Uterus (tissue), 4 donors: Measurements from ENCODE around the gene ARHGEF17. TPM values are rescaled to one million over a fixed set of nuclear protein-coding genes. Genes with fewer than 3 reads are reported as not detected.

Experiments
- DNase-seq, 2 donors: peaks; one replicate each; pipeline ENCODE4 v3.0.0-alpha.2; 2019 to 2020
- H3K27ac ChIP-seq, 2 donors: fragments of 200-600 bp; sonication (generic); 1 replicate in 1 of 2; 2 replicates in 1 of 2; pipeline ENCODE4 v1.5.1; 2016 to 2018
- H3K27me3 ChIP-seq, 2 donors: fragments of 200-600 bp; sonication (generic); one replicate each; pipeline ENCODE4 v1.5.1; 2018 to 2019; ENCODE audit warnings: control low read depth in 1 of 2
- H3K36me3 ChIP-seq, 2 donors: fragments of 200-600 bp; sonication (generic); one replicate each; pipeline ENCODE4 v1.5.1; 2019; ENCODE audit warnings: control low read depth in 1 of 2
- H3K4me1 ChIP-seq, 2 donors: fragments of 200-600 bp; sonication (generic); one replicate each; pipeline ENCODE4 v1.5.1; 2018 to 2019; ENCODE audit warnings: control low read depth in 1 of 2
- H3K4me3 ChIP-seq, 2 donors: fragments of 200-600 bp; sonication (generic); 1 replicate in 1 of 2; 2 replicates in 1 of 2; pipeline ENCODE4 v1.5.1; 2018 to 2019; ENCODE audit warnings: mild to moderate bottlenecking in 1 of 2
- H3K9me3 ChIP-seq, 2 donors: fragments of 200-600 bp; sonication (generic); one replicate each; pipeline ENCODE4 v1.5.1; 2019; ENCODE audit warnings: control low read depth in 1 of 2
- POLR2A ChIP-seq, 2 donors: fragments of 450-650 bp; IDR thresholded peaks; one replicate each; pipeline ENCODE4 v1.6.1; 2016; ENCODE audit warnings: antibody characterized with exemption in 2 of 2, mild to moderate bottlenecking in 1 of 2, moderate library complexity in 1 of 2
- intact Hi-C: fragments of 100-400 bp; cut with DNase I; formaldehyde crosslinking; loops from one replicate; pipeline ENCODE4 v1.15.1; 2023; ENCODE audit warnings: low total_unique reads
- total RNA-seq, 4 donors: library from RNA; depleted of rRNA in 3 of 4; stranded (reverse); fragments of >200 nt in 3 of 4; gene quantifications; one replicate each; pipeline versions ENCODE4 v1.1.0 to v1.2.4, GENCODE V29; 2014 to 2023
- TF ChIP-seq, protein P1 (sequence below), 4 experiments: fragments of 200-600 bp in 2 of 4; fragments of 450-650 bp in 2 of 4; sonication (generic) in 2 of 4; IDR thresholded peaks; one replicate each; pipeline ENCODE4 v1.5.1; 2016 to 2019; ENCODE audit warnings: antibody characterized with exemption in 4 of 4, mild to moderate bottlenecking in 2 of 4, moderate library complexity in 1 of 4
- donor health status: DM: yes; HTN: yes; CAD: no.

The ARHGEF17 gene
- total RNA-seq, 4 donors from 2014 or later, result 17.9 to 174 (median 58.6) TPM

- TF ChIP-seq, protein P1, sequence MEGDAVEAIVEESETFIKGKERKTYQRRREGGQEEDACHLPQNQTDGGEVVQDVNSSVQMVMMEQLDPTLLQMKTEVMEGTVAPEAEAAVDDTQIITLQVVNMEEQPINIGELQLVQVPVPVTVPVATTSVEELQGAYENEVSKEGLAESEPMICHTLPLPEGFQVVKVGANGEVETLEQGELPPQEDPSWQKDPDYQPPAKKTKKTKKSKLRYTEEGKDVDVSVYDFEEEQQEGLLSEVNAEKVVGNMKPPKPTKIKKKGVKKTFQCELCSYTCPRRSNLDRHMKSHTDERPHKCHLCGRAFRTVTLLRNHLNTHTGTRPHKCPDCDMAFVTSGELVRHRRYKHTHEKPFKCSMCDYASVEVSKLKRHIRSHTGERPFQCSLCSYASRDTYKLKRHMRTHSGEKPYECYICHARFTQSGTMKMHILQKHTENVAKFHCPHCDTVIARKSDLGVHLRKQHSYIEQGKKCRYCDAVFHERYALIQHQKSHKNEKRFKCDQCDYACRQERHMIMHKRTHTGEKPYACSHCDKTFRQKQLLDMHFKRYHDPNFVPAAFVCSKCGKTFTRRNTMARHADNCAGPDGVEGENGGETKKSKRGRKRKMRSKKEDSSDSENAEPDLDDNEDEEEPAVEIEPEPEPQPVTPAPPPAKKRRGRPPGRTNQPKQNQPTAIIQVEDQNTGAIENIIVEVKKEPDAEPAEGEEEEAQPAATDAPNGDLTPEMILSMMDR (IDR thresholded peaks at IDR 0.05), result no peak
- intact Hi-C loops, result no loop called here
- Histone ChIP-seq H3K27me3 (no peaks in the 10 kb centered on the region), H3K4me3 (no peak overlapping the region), H3K27ac (peak overlapping the region; percentile 93 to 98), H3K9me3 (no peaks in the 10 kb centered on the region), H3K36me3 (no peaks in the 10 kb centered on the region), H3K4me1 (peaks cover 35 to 69% of the 10 kb centered on the region in 2 donors)
- no peak for DNase-seq
Measured at GRCh38 chr11:73324665-73325035, 16.6 kb downstream of the ARHGEF17 start.

- H3K27ac ChIP-seq, result peak overlapping the region; percentile 93 to 98
- peak; percentile 79 to 85 for DNase-seq
- peak in 1 of 2 donors; percentile 36 for TF ChIP-seq POLR2A (IDR thresholded peaks at IDR 0.05)
- TF ChIP-seq, protein P1 (IDR thresholded peaks at IDR 0.05), result no peak
- no peaks in the 10 kb centered on the region for H3K27me3 ChIP-seq
- H3K4me1 ChIP-seq, result peaks cover 35 to 63% of the 10 kb centered on the region in 2 donors
- H3K36me3 ChIP-seq, result no peaks in the 10 kb centered on the region
- intact Hi-C loops, result no loop called here
- no peak overlapping the region for H3K4me3 ChIP-seq
- H3K9me3 ChIP-seq, result no peaks in the 10 kb centered on the region
Measured at GRCh38 chr11:73325036-73325981, 17.2 kb downstream of the ARHGEF17 start.

DNA sequence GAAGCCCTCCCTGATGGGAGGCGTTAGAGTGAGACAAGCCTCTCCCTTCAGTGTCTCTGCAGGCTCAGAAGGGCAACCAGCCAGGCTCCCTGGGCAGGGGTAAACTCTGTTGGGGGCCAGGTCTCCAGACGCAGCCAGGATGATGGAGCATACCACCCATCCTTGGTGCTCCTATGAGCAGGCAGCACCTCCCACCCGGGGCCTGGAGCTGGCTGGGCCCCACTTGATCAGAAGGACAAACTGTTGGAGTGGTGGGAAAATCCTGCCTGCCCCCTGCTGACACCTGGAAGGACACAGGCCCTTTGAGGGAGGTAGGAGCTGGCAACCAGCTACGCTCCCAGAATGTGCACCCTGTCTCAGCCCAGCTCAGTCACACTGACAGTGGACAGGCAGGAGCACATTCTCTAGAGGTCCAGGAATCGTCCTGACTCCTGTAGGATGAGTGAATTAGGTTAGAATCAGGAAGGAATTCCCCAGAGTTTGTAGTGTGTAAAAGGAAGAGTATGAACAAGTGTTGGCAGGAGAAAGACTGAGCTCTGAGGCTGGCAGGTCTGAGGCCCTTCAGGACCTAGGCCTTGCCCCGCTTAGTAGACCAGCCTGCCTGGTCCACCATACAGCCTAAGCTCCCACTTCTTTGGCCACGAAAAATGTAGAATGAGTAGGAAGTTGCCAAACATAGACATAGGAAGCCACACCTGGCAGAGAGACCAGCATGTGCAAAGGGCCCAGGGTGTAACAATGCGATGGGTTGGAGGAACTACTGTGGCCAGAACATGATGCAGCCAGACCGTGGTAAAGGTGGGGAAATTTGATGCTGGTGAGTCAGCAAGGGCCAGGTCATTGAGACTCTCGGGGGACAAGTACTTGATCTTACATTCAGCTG is 19.1 kb downstream of the ARHGEF17 start:
- Histone ChIP-seq H3K36me3 (no peaks in the 10 kb centered on the region), H3K4me3 (no peak overlapping the region), H3K27ac (peak overlapping the region; percentile 93 to 98), H3K9me3 (no peaks in the 10 kb centered on the region), H3K4me1 (peaks cover 30 to 59% of the 10 kb centered on the region in 2 donors), H3K27me3 (no peaks in the 10 kb centered on the region)
- no peak for DNase-seq
- intact Hi-C loops, result no loop called here
- TF ChIP-seq POLR2A (IDR thresholded peaks at IDR 0.05), result no peak
- TF ChIP-seq, protein P1 (IDR thresholded peaks at IDR 0.05), result no peak

GRCh38 chr11:73327812-73328364 is 19.8 kb downstream of the ARHGEF17 start:
- Histone ChIP-seq H3K9me3 (no peaks in the 10 kb centered on the region), H3K4me3 (no peak overlapping the region), H3K27me3 (no peaks in the 10 kb centered on the region), H3K36me3 (no peaks in the 10 kb centered on the region), H3K27ac (peak overlapping the region; percentile 93 to 98), H3K4me1 (peaks cover 26 to 52% of the 10 kb centered on the region in 2 donors)
- intact Hi-C loops, result no loop called here
- DNase-seq, result no peak
- TF ChIP-seq POLR2A (IDR thresholded peaks at IDR 0.05), result no peak
- TF ChIP-seq, protein P1 (IDR thresholded peaks at IDR 0.05), result no peak
